ENCODE data around the gene SUPT3H. TPM values are rescaled to one million over a fixed set of nuclear protein-coding genes. Genes with fewer than 3 reads are reported as not detected.

SUPT3H gene
- total RNA-seq, 2 donors from 2014 or later, result 5.3 to 6.6 TPM

- Histone ChIP-seq H3K4me1 (ENCODE audit: control insufficient read depth in 1 of 2, low read depth in 2 of 2) (no peaks in the 10 kb centered on the region), H3K9me3 (no peaks in the 10 kb centered on the region), H3K4me3 (no peak overlapping the region), H3K27me3 (replicated peaks; ENCODE audit: insufficient read depth) (no peaks in the 10 kb centered on the region), H3K36me3 (no peaks in the 10 kb centered on the region), H3K27ac (no peak overlapping the region)
- ATAC-seq (ENCODE audit: insufficient number of reproducible peaks, low FRiP score, low read depth), result no peak
- TF ChIP-seq CTCF (IDR thresholded peaks at IDR 0.05), result no peak
- no peak for DNase-seq (ENCODE audit: low spot score)
These were observed 521.9 kb downstream of the SUPT3H start for GRCh38 chr6:44855562-44856411.

- H3K4me3 ChIP-seq, result no peak overlapping the region
- H3K27ac ChIP-seq, result no peak overlapping the region
- ATAC-seq (ENCODE audit: insufficient number of reproducible peaks, low FRiP score, low read depth), result no peak
- H3K4me1 ChIP-seq (ENCODE audit: control insufficient read depth in 1 of 2, low read depth in 2 of 2), result no peaks in the 10 kb centered on the region
- no peaks in the 10 kb centered on the region for H3K9me3 ChIP-seq
- no peak for DNase-seq (ENCODE audit: low spot score)
- TF ChIP-seq CTCF (IDR thresholded peaks at IDR 0.05), result no peak
- H3K27me3 ChIP-seq (replicated peaks; ENCODE audit: insufficient read depth), result no peaks in the 10 kb centered on the region
- no peaks in the 10 kb centered on the region for H3K36me3 ChIP-seq
These were observed 522.9 kb downstream of the SUPT3H start for GRCh38 chr6:44854712-44855443.

GRCh38 chr6:44851176-44851575 is 526.6 kb downstream of the SUPT3H start:
- DNase-seq (ENCODE audit: low spot score), result no peak
- Histone ChIP-seq H3K4me3 (no peak overlapping the region), H3K9me3 (no peaks in the 10 kb centered on the region), H3K27me3 (replicated peaks; ENCODE audit: insufficient read depth) (no peaks in the 10 kb centered on the region), H3K4me1 (ENCODE audit: control insufficient read depth in 1 of 2, low read depth in 2 of 2) (no peaks in the 10 kb centered on the region), H3K27ac (no peak overlapping the region), H3K36me3 (no peaks in the 10 kb centered on the region)
- ATAC-seq (ENCODE audit: insufficient number of reproducible peaks, low FRiP score, low read depth), result no peak
- no peak for TF ChIP-seq CTCF (IDR thresholded peaks at IDR 0.05)

- Histone ChIP-seq H3K36me3 (no peaks in the 10 kb centered on the region), H3K4me3 (no peak overlapping the region), H3K27me3 (replicated peaks; ENCODE audit: insufficient read depth) (no peaks in the 10 kb centered on the region), H3K9me3 (no peaks in the 10 kb centered on the region), H3K27ac (no peak overlapping the region), H3K4me1 (ENCODE audit: control insufficient read depth in 1 of 2, low read depth in 2 of 2) (no peaks in the 10 kb centered on the region)
- DNase-seq (ENCODE audit: low spot score) (no peak), ATAC-seq (ENCODE audit: insufficient number of reproducible peaks, low FRiP score, low read depth) (no peak)
- no peak for TF ChIP-seq CTCF (IDR thresholded peaks at IDR 0.05)
These were observed 527.4 kb downstream of the SUPT3H start for GRCh38 chr6:44850312-44850711.

GRCh38 chr6:44849806-44850205 is 527.9 kb downstream of the SUPT3H start:
- DNase-seq (ENCODE audit: low spot score) (no peak), ATAC-seq (ENCODE audit: insufficient number of reproducible peaks, low FRiP score, low read depth) (no peak)
- H3K27me3 ChIP-seq (replicated peaks; ENCODE audit: insufficient read depth), result no peaks in the 10 kb centered on the region
- H3K27ac ChIP-seq, result no peak overlapping the region
- no peak for TF ChIP-seq CTCF (IDR thresholded peaks at IDR 0.05)
- H3K4me1 ChIP-seq (ENCODE audit: control insufficient read depth in 1 of 2, low read depth in 2 of 2), result no peaks in the 10 kb centered on the region
- no peak overlapping the region for H3K4me3 ChIP-seq
- no peaks in the 10 kb centered on the region for H3K9me3 ChIP-seq
- no peaks in the 10 kb centered on the region for H3K36me3 ChIP-seq
